SJSA1 (cell line): ENCODE measurements around the gene PLCL2. TPM values are rescaled to one million over a fixed set of nuclear protein-coding genes. Genes with fewer than 3 reads are reported as not detected.
A peak's percentile ranks its signal among the peaks of the same experiment; 100 is the strongest.

Source experiments
- DNase-seq, 2 experiments: peaks; one replicate each; pipeline ENCODE4 v3.0.0-alpha.2; 2015 to 2020; ENCODE audit warnings: low spot score in 2 of 2, low read depth in 1 of 2
- H3K27ac ChIP-seq: fragments of 250-450 bp; sonication (Bioruptor Pico); 2 replicates; pipeline ENCODE4 v1.5.1; 2020; ENCODE audit warnings: mild to moderate bottlenecking, moderate library complexity
- H3K27me3 ChIP-seq: fragments of 250-450 bp; sonication (Bioruptor Pico); replicated peaks from 2 replicates; pipeline ENCODE4 v1.5.1; 2020; ENCODE audit warnings: mild to moderate bottlenecking, moderate library complexity
- H3K36me3 ChIP-seq: fragments of 250-450 bp; sonication (Bioruptor Pico); 2 replicates; pipeline ENCODE4 v1.5.1; 2020; ENCODE audit warnings: mild to moderate bottlenecking
- H3K4me1 ChIP-seq: fragments of 250-450 bp; sonication (Bioruptor Pico); replicated peaks from 2 replicates; pipeline ENCODE4 v1.6.1; 2021; ENCODE audit warnings: mild to moderate bottlenecking
- H3K4me3 ChIP-seq: fragments of 250-450 bp; sonication (Bioruptor Pico); 2 replicates; pipeline ENCODE4 v1.5.1; 2020; ENCODE audit warnings: mild to moderate bottlenecking
- H3K9me3 ChIP-seq: fragments of 250-450 bp; sonication (Bioruptor Pico); replicated peaks from 2 replicates; pipeline ENCODE4 v1.5.1; 2020; ENCODE audit warnings: mild to moderate bottlenecking
- total RNA-seq: library from RNA; depleted of rRNA; stranded (reverse); fragments of >200 nt; shearing (Covaris generic); gene quantifications from 2 replicates; pipeline ENCODE4 v1.2.3, GENCODE V29; 2014

The PLCL2 gene
- total RNA-seq, 1 experiment from 2014 or later, result 9.3 TPM

DNA sequence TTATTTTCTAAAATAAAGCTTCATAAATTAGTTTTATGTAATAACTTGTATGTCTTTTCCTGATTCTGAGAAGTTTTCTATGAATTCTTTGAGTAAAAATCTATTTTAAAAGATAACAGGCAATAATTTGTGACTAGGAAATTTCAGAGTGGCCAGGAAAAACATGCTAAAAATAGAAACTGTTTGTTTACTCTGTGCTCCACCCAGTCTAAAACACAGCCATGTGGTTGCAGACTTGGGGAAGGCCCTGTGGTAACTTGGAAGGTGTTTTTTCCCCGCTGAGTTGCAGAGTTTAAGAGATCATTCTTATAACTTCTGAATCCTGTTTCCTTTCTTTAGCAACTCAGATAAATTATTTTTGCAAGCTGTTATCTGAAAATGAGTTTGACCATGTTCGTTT lies 21.9 kb downstream of the PLCL2 start:
- Histone ChIP-seq H3K27ac (peak overlapping the region; percentile 26; the same call in 1 of the 2 replicates), H3K36me3 (no peaks in the 10 kb centered on the region), H3K4me3 (no peak overlapping the region), H3K27me3 (no peaks in the 10 kb centered on the region), H3K9me3 (no peaks in the 10 kb centered on the region), H3K4me1 (peaks cover 36% of the 10 kb centered on the region)
- DNase-seq, result peak in 1 of 2 experiments; percentile 38

DNA sequence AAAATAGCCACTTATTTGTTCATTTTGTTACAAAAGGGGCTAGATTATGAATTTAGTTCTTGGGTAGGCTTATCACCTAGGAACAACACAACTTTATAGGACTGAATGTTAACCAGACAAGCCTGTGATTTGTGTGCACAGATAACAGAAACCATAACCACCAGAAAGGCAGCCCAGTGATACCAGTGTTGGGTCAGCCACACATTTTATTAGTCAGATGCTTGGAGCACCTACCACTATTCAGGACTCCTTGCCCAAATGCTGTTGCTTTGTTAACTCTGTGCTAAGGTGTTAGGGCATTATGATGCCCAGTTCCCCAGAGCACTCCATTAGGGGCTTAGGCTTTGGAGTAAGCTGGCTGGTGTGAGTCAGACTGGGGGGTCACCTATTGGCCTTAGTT lies 22.5 kb downstream of the PLCL2 start:
- Histone ChIP-seq H3K36me3 (no peaks in the 10 kb centered on the region), H3K9me3 (no peaks in the 10 kb centered on the region), H3K4me3 (no peak overlapping the region), H3K27me3 (no peaks in the 10 kb centered on the region), H3K4me1 (peaks cover 36% of the 10 kb centered on the region), H3K27ac (no peak overlapping the region)
- DNase-seq, result no peak

- Histone ChIP-seq H3K9me3 (no peaks in the 10 kb centered on the region), H3K36me3 (no peaks in the 10 kb centered on the region), H3K4me3 (no peak overlapping the region), H3K4me1 (peaks cover 36% of the 10 kb centered on the region), H3K27me3 (no peaks in the 10 kb centered on the region), H3K27ac (no peak overlapping the region)
- DNase-seq, result no peak
Measured at GRCh38 chr3:16908016-16908807, 23.5 kb downstream of the PLCL2 start.

GRCh38 chr3:16908896-16909295 lies 24.1 kb downstream of the PLCL2 start:
- DNase-seq, result no peak
- Histone ChIP-seq H3K36me3 (no peaks in the 10 kb centered on the region), H3K9me3 (no peaks in the 10 kb centered on the region), H3K27me3 (no peaks in the 10 kb centered on the region), H3K27ac (no peak overlapping the region), H3K4me1 (peaks cover 36% of the 10 kb centered on the region), H3K4me3 (no peak overlapping the region)

DNA sequence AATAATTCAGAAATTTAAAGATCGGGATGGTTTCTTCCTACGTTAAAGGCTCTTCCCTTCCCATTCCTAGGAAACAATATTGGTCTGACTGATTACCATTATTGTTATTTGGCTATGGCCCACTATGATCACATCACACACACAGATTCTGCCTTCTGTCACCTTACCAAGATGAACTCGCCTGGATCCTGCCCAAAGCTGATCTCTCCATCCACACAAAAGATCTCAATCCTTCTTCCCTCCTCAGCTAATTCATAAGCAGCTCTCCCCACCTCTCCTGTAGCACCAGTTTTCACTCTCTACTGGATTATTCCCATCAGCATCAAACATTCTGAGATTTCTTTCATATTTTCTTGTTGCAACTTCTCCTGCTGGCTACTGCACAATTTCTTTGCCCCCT lies 25.0 kb downstream of the PLCL2 start:
- Histone ChIP-seq H3K9me3 (no peaks in the 10 kb centered on the region), H3K36me3 (no peaks in the 10 kb centered on the region), H3K27ac (no peak overlapping the region), H3K27me3 (no peaks in the 10 kb centered on the region), H3K4me3 (no peak overlapping the region), H3K4me1 (peaks cover 35% of the 10 kb centered on the region)
- DNase-seq, result no peak

GRCh38 chr3:16910207-16910606 lies 25.5 kb downstream of the PLCL2 start:
- no peaks in the 10 kb centered on the region for H3K9me3 ChIP-seq
- H3K27ac ChIP-seq, result no peak overlapping the region
- no peak overlapping the region for H3K4me3 ChIP-seq
- H3K36me3 ChIP-seq, result no peaks in the 10 kb centered on the region
- H3K27me3 ChIP-seq, result no peaks in the 10 kb centered on the region
- DNase-seq, result no peak
- H3K4me1 ChIP-seq, result peaks cover 31% of the 10 kb centered on the region

GRCh38 chr3:16911916-16912315 lies 27.2 kb downstream of the PLCL2 start:
- no peak for DNase-seq
- Histone ChIP-seq H3K27me3 (no peaks in the 10 kb centered on the region), H3K4me3 (no peak overlapping the region), H3K27ac (no peak overlapping the region), H3K9me3 (no peaks in the 10 kb centered on the region), H3K36me3 (no peaks in the 10 kb centered on the region), H3K4me1 (peaks cover 16% of the 10 kb centered on the region)

GRCh38 chr3:16912400-16913263 lies 27.9 kb downstream of the PLCL2 start:
- Histone ChIP-seq H3K27me3 (no peaks in the 10 kb centered on the region), H3K4me3 (no peak overlapping the region), H3K36me3 (no peaks in the 10 kb centered on the region), H3K9me3 (no peaks in the 10 kb centered on the region), H3K27ac (no peak overlapping the region), H3K4me1 (peaks cover 14% of the 10 kb centered on the region)
- DNase-seq, result no peak

- no peaks in the 10 kb centered on the region for H3K27me3 ChIP-seq
- H3K36me3 ChIP-seq, result no peaks in the 10 kb centered on the region
- no peak overlapping the region for H3K4me3 ChIP-seq
- H3K9me3 ChIP-seq, result no peaks in the 10 kb centered on the region
- H3K4me1 ChIP-seq, result peaks cover 8% of the 10 kb centered on the region
- no peak for DNase-seq
- no peak overlapping the region for H3K27ac ChIP-seq
Measured at GRCh38 chr3:16913264-16913580, 28.5 kb downstream of the PLCL2 start.

DNA sequence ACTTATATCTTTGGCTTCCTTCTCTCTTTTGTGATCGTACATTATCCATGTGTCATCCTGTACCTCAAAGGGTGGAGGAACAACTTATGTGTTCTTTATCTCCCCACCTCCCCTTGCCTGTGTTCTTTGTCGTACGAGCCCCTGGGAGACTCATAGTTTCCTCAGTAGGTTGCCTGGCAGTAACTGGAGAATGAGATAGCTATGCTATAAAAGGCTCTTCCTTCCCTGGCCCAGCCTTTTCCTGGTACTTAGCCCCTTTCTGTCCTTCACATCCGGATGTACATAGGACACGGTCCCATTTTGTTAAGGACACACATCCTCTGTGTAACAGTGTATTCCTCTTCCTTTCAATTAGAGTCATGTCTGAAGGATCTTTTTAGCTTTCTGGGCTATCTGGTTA lies 32.1 kb downstream of the PLCL2 start:
- H3K27ac ChIP-seq, result no peak overlapping the region
- DNase-seq, result no peak

DNA sequence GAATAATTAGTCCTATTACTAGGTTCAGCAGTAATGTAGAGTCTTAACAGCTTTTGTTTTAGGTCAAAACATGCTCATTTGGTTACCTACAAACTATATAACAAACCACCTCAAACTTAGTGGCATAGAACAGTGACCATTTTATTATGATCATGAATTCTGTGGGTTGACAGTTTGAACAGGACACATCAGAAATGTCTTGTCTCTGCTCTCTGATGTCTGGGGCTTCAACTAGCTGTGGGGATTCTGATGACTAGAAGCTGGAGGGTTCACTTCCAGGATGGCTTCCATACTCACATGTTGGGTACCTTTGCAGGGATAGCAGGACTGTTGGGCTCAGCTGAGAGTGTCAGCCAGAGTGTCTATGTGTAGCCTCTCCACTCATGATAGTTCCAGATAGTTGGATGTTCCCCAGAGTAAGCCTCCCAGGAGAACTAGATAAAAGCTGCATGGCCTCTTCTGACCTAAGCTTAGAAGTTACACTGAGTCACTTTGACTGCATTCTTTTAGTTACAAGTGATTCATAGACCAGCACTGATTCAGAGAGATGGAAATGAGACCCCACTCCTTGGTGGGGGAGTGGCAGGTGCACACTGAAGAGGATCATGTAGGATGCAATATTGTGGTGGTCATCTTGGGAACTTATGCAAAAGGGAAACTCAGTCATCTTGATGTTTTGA lies 32.6 kb downstream of the PLCL2 start:
- Histone ChIP-seq H3K36me3 (no peaks in the 10 kb centered on the region), H3K27ac (no peak overlapping the region), H3K4me1 (peaks cover 5% of the 10 kb centered on the region), H3K27me3 (no peaks in the 10 kb centered on the region), H3K9me3 (no peaks in the 10 kb centered on the region), H3K4me3 (no peak overlapping the region)
- DNase-seq, result no peak

More for the DNA sequence above, 32.1 kb downstream of the PLCL2 start:
- Histone ChIP-seq H3K36me3 (no peaks in the 10 kb centered on the region), H3K27me3 (no peaks in the 10 kb centered on the region), H3K4me3 (no peak overlapping the region), H3K4me1 (peaks cover 5% of the 10 kb centered on the region), H3K9me3 (no peaks in the 10 kb centered on the region)

DNA sequence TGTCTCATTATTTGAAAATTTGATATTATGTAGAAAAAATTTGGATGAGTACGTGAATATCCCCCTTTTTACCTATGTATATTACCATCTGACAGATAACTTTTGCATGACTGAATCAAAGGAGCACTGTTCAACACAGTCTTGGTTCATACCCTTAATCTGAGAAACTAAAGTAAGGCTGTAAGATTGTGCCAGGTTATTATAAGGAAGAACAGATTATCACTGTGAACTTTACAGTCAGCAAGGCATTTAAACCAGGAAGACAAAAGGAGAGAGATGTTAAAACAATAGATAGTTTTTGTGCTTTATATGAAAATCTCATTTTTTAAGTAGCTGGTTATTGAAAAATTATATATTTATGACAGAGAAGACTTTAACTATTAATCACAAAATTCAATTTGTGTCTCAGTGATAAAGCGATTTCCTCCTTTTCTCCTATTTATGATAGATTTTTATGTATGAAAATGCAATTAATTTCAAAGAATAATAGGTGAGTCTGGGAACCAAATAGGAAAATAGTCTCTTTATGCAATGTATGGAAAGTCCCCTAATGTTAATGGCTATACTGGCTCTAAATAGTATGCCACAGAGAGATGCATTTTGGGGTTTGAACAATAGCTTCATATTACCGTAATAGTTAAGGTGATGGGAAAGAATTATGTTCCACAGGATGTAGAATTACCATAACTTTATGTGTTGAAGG lies 33.4 kb downstream of the PLCL2 start:
- DNase-seq, result no peak
- H3K27ac ChIP-seq, result no peak overlapping the region
- peaks cover 5% of the 10 kb centered on the region for H3K4me1 ChIP-seq
- H3K27me3 ChIP-seq, result no peaks in the 10 kb centered on the region
- no peaks in the 10 kb centered on the region for H3K36me3 ChIP-seq
- H3K4me3 ChIP-seq, result no peak overlapping the region
- no peaks in the 10 kb centered on the region for H3K9me3 ChIP-seq

DNA sequence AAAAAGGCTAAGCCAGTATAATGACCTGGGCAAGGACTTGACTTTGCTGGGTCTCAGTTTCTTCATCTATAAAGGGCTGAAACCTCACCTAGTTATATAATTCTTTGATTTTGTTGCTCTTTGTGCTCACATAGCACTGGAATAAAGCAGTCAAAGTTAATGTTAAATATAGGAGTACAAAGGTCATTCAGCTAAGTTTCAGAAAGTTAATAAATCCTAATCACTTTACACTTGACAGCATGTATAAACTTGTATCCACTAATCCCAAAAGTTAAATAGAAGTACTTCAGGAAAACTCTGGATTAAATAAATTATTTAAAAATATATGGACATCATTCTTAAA lies 33.9 kb downstream of the PLCL2 start:
- no peak for DNase-seq
- no peaks in the 10 kb centered on the region for H3K9me3 ChIP-seq
- no peaks in the 10 kb centered on the region for H3K27me3 ChIP-seq
- H3K4me3 ChIP-seq, result no peak overlapping the region
- H3K27ac ChIP-seq, result no peak overlapping the region
- no peaks in the 10 kb centered on the region for H3K36me3 ChIP-seq
- H3K4me1 ChIP-seq, result peaks cover 5% of the 10 kb centered on the region
